Suppressor macrophage treated with lipopolysaccharide for 4 hours (primary cell): ENCODE data around the gene USP47.

Source experiments
- DNase-seq: peaks from one replicate; pipeline ENCODE4 v3.0.0-alpha.2; 2020

The USP47 gene

DNA sequence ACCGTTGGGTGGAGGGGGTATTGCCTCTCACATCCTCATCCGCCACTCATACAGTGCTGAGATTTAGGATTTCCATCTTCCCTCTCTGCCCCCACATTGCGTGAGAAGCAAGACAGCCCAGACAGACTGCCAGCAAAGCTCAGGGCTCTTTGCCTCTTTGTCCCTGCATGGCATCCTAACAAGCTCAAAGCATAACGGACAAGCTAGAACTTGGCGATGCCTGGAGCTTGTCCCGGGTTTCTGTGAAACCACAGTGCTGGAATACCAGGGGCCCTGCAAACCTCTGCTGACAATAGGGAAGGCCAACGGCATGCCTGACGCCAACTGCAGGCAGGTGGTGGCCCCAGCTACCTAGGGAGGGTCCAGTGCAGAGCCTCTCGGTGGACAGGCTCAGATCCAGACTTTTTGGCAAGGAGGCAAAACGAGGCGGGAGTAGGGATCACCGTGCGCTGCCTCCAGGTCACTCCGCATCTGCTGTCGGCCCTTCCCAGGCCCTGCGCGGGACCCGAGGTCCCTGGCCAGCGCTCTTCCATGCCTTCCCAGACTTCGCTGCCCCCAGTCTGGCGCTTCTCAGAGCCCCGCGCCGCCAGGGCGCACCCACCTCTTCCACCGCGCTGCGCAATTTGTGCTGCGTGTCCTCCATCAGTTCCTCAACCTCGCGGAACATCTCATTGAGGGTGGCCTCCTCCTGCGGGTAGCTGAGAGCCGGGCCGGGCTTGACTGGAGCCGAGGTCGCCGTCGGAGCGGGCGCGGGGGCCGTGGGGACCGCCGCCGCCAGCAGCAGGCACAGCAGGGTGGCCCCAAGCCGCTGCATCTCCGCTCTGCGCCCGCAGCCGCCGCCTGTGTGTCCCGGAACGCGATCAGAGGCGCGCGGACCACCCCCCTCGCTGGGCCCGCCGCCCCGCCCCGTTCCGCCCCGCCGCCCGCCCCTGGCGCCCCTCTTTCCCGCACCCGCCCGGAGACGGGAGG lies 166.3 kb downstream of the USP47 start, which contains the start of gene DKK3:
DKK3 (minus strand) TSS at position 858 of the 969 bp plus-strand sequence; CDS start at position 814, 44 bp downstream.
- DNase-seq: no peak
